K562 (cell line): Measurements from ENCODE around the gene C4A. TPM values are rescaled to one million over a fixed set of nuclear protein-coding genes. Genes with fewer than 3 reads are reported as not detected.

Experiments used
- AFF4 ChIP-seq: sonication (generic); formaldehyde crosslinking; IDR thresholded peaks from 2 replicates; pipeline ENCODE4 v1.8.0; 2023; ENCODE audit warnings: mild to moderate bottlenecking, missing genetic modification reagents
- CREB5 ChIP-seq: fragments of 250-450 bp; sonication (Bioruptor Pico); IDR thresholded peaks from 2 replicates; pipeline ENCODE4 v1.5.0; 2020; ENCODE audit warnings: mild to moderate bottlenecking
- CTBP1 ChIP-seq: fragments of 450-650 bp; IDR thresholded peaks from 2 replicates; pipeline ENCODE4 v1.6.1; 2016; ENCODE audit warnings: borderline replicate concordance
- ETS1 ChIP-seq: conservative IDR thresholded peaks from 2 replicates; pipeline ENCODE4 v1.6.1; 2011; ENCODE audit warnings: low read depth, mild to moderate bottlenecking, low read length; ENCODE audit not compliant: control insufficient read depth
- HCFC1 ChIP-seq: IDR thresholded peaks from 2 replicates; pipeline ENCODE4 v1.6.1; 2012; ENCODE audit warnings: low read depth, low read length, improper control_type of control experiment
- IFI16 ChIP-seq: fragments of 250-450 bp; sonication (Bioruptor Pico); IDR thresholded peaks from 2 replicates; pipeline ENCODE4 v2.1.2; 2022; ENCODE audit warnings: mild to moderate bottlenecking, inconsistent platforms
- L3MBTL2 ChIP-seq: fragments of 450-650 bp; IDR thresholded peaks from 2 replicates; pipeline ENCODE4 v1.6.1; 2016; ENCODE audit warnings: mild to moderate bottlenecking, moderate library complexity
- PTTG1 ChIP-seq: fragments of 450-650 bp; IDR thresholded peaks from 2 replicates; pipeline ENCODE4 v1.6.1; 2016; ENCODE audit warnings: low read depth, mild to moderate bottlenecking, missing genetic modification characterization, missing compliant biosample characterization
- RBFOX2 ChIP-seq: fragments of 200-400 bp; formaldehyde crosslinking; IDR thresholded peaks from 2 replicates; pipeline ENCODE4 v1.6.1; 2017; ENCODE audit warnings: low read depth, mild to moderate bottlenecking, low read length, moderate library complexity
- RNF2 ChIP-seq: sonication (generic); IDR thresholded peaks from 2 replicates; pipeline ENCODE4 v1.6.1; 2016
- TRIM28 ChIP-seq: fragments of 450-650 bp; IDR thresholded peaks from 2 replicates; pipeline ENCODE4 v1.6.1; 2017
- TSHZ1 ChIP-seq: fragments of 250-450 bp; sonication (Bioruptor Pico); IDR thresholded peaks from 2 replicates; pipeline ENCODE4 v1.4.0; 2020; ENCODE audit warnings: mild to moderate bottlenecking, moderate library complexity
- ZC3H11A ChIP-seq: IDR thresholded peaks from 2 replicates; pipeline ENCODE4 v1.6.1; 2012; ENCODE audit warnings: low read depth, low read length, improper control_type of control experiment
- ZKSCAN1 ChIP-seq: fragments of 150-350 bp; IDR thresholded peaks from 2 replicates; pipeline ENCODE4 v1.6.1; 2016; ENCODE audit warnings: low read depth, low read length
- ZNF134 ChIP-seq: fragments of 250-450 bp; sonication (Bioruptor Pico); conservative IDR thresholded peaks from 2 replicates; pipeline ENCODE4 v1.4.0; 2020
- ZNF146 ChIP-seq: IDR thresholded peaks from one replicate; pipeline ENCODE4 v1.6.1; 2018; ENCODE audit warnings: missing compliant biosample characterization; ENCODE audit not compliant: unreplicated experiment
- ZNF165 ChIP-seq: fragments of 250-450 bp; sonication (Bioruptor Pico); IDR thresholded peaks from 2 replicates; pipeline ENCODE4 v1.4.0; 2020; ENCODE audit warnings: borderline replicate concordance
- polyA plus RNA-seq, 8 experiments: library from polyadenylated mRNA; depleted of rRNA in 4 of 8; stranded (reverse) in 5 of 8; unstranded in 3 of 8; fragments of >200 nt; fragmentation: Nextera tagmentation in 2 of 8; fragmentation: Illumina TruSeq in 1 of 8; extraction: Ambion mirVana in 2 of 8; extraction: Trizol in 1 of 8; gene quantifications; 2 replicates each; pipeline versions ENCODE4 v1.2.1 to v1.2.3, GENCODE V29; 2011 to 2014; ENCODE audit warnings: inconsistent platforms in 1 of 8, missing spikeins in 1 of 8
- total RNA-seq, 7 experiments: library from RNA; depleted of rRNA in 6 of 7; stranded (reverse); fragments of >200 nt in 6 of 7; fragmentation: Illumina TruSeq in 2 of 7; extraction: Trizol in 2 of 7; gene quantifications; 2 replicates each; pipeline versions ENCODE4 v1.2.1 to v1.2.3, GENCODE V29; 2011 to 2021; ENCODE audit warnings: low replicate concordance in 1 of 7

Gene C4A
- total and polyA plus RNA-seq, 9 of the 15 experiments (the other 6 are each of a cell fraction or from before 2014, with no cell fraction given): 0.27 to 7.6 (median 5.0) TPM

- TF ChIP-seq AFF4 (CRISPR knock-in tag) (peak; percentile 88; the same call in 1 of the 2 replicates), L3MBTL2 (peak; percentile 98), CTBP1 (peak; percentile 94), RBFOX2 (peak; percentile 97), RNF2 (peak; percentile 52), ZKSCAN1 (peak; percentile 5; the same call in 1 of the 2 replicates), TSHZ1 (CRISPR knock-in tag) (0 out of 2 replicates have a peak, but pooled peaks have one; percentile 61), ZNF146 (CRISPR knock-in tag) (no peak), ZNF134 (CRISPR knock-in tag) (0 out of 2 replicates have a peak, but pooled peaks have one; percentile 4), ZC3H11A (peak; percentile 50; the same call in 1 of the 2 replicates), ETS1 (peak; percentile 66), IFI16 (no peak), HCFC1 (peak; percentile 79), ZNF165 (CRISPR knock-in tag) (peak; percentile 77; the same call in 1 of the 2 replicates), PTTG1 (tag) (no peak), CREB5 (peak; percentile 9; the same call in 1 of the 2 replicates), TRIM28 (peak; percentile 63; the same call in 1 of the 2 replicates)
Measured at GRCh38 chr6:31971993-31972708, 9.7 kb upstream of the C4A start, which contains the start of gene DXO (continued).
